Upper lobe of left lung (tissue), 4 donors: ENCODE data around the gene CFC1.
"Not testable (repeated sequence)": the region's sequence is repeated elsewhere in the genome, so short reads cannot be mapped to it uniquely, and the experiment has no call there.

Experiments used
- CTCF ChIP-seq, 6 experiments: fragments of 450-650 bp in 4 of 6; fragments of 200-600 bp in 2 of 6; sonication (generic) in 2 of 6; IDR thresholded peaks; one replicate each; pipeline ENCODE4 v1.5.1; 2016 to 2019; ENCODE audit warnings: antibody characterized with exemption in 6 of 6
- EP300 ChIP-seq, 4 donors: sonication (generic); formaldehyde crosslinking; IDR thresholded peaks; one replicate each; pipeline ENCODE4 v1.5.1; 2017; ENCODE audit warnings: antibody characterized with exemption in 4 of 4, control low read depth in 2 of 4
- POLR2A ChIP-seq, 4 donors: fragments of 450-650 bp; IDR thresholded peaks; one replicate each; pipeline ENCODE4 v1.5.1; 2016 to 2017; ENCODE audit warnings: antibody characterized with exemption in 4 of 4, mild to moderate bottlenecking in 2 of 4
- POLR2AphosphoS5 ChIP-seq, 2 donors: sonication (generic); formaldehyde crosslinking; IDR thresholded peaks; one replicate each; pipeline ENCODE4 v1.5.1; 2017; ENCODE audit warnings: antibody characterized with exemption in 2 of 2

- not testable (repeated sequence) for TF ChIP-seq CTCF, POLR2AphosphoS5, POLR2A, EP300 (IDR thresholded peaks at IDR 0.05)
These were observed 17.9 kb downstream of the CFC1 start for GRCh38 chr2:130581491-130581890.
